Activated CD4-positive, alpha-beta T cell treated with anti-CD3 and anti-CD28 coated beads, Interleukin-2, Interleukin-4, amounts not matched to agents 100 ng/mL and 50 ng/mL, durations not matched to agents 16 hours and 8 hours (primary cell): Measurements from ENCODE around the gene PMF1.

Source experiments
- DNase-seq: peaks from one replicate; pipeline ENCODE4 v3.0.0-alpha.2; 2020; ENCODE audit warnings: low spot score

Gene PMF1

GRCh38 chr1:156266051-156266450 is 53.2 kb downstream of the PMF1 start:
- DNase-seq = no peak

- DNase-seq = no peak
Measured at GRCh38 chr1:156268336-156268735, 55.5 kb downstream of the PMF1 start.

- no peak for DNase-seq
Measured at GRCh38 chr1:156270314-156270713, 57.5 kb downstream of the PMF1 start.

GRCh38 chr1:156276532-156276931 is 63.7 kb downstream of the PMF1 start:
- no peak for DNase-seq

- no peak for DNase-seq
Measured at GRCh38 chr1:156276966-156277381, 64.2 kb downstream of the PMF1 start.

- no peak for DNase-seq
Measured at GRCh38 chr1:156279837-156280236, 67.0 kb downstream of the PMF1 start.

GRCh38 chr1:156281281-156281680 is 68.5 kb downstream of the PMF1 start:
- DNase-seq = peak; percentile 53

- peak; percentile 32 for DNase-seq
Measured at GRCh38 chr1:156281693-156282478, 69.1 kb downstream of the PMF1 start.

GRCh38 chr1:156282479-156283222 is 69.8 kb downstream of the PMF1 start, which contains the start of gene SMG5:
TSS of gene SMG5 (minus strand) at chr1:156282825. CDS start at chr1:156282680, 145 bp downstream.
- DNase-seq = peak; percentile 99

- DNase-seq = no peak
Measured at GRCh38 chr1:156283521-156283920, 70.7 kb downstream of the PMF1 start.

- no peak for DNase-seq
Measured at GRCh38 chr1:156284112-156284511, 71.3 kb downstream of the PMF1 start, which contains the start of gene TMEM79. TSS of gene TMEM79 (plus strand) at chr1:156284325. CDS start at chr1:156285227, 902 bp downstream.

- no peak for DNase-seq
Measured at GRCh38 chr1:156284757-156285156, 72.0 kb downstream of the PMF1 start.

- DNase-seq = no peak
Measured at GRCh38 chr1:156285437-156285836, 72.6 kb downstream of the PMF1 start.

- DNase-seq = no peak
Measured at GRCh38 chr1:156286061-156286460, 73.3 kb downstream of the PMF1 start.
